HCT116 (cell line): ENCODE data around the gene BAX.

Experiments used
- CBX3 ChIP-seq: IDR thresholded peaks from 2 replicates; pipeline ENCODE4 v1.6.1; 2012; ENCODE audit warnings: low read depth
- CTCF ChIP-seq, 3 experiments: fragments of 200-600 bp in 1 of 3; sonication (generic) in 1 of 3; IDR thresholded peaks in 2 of 3; conservative IDR thresholded peaks in 1 of 3; 2 replicates each; pipeline ENCODE4 v1.5.1; 2012 to 2017; ENCODE audit warnings: low read depth in 2 of 3, low read length in 2 of 3, antibody characterized with exemption in 1 of 3, borderline replicate concordance in 1 of 3, control low read depth in 1 of 3, mild to moderate bottlenecking in 1 of 3, mixed read lengths in 1 of 3, mixed run types in 1 of 3, moderate library complexity in 1 of 3; ENCODE audit not compliant: insufficient read depth in 1 of 3
- ELF1 ChIP-seq: IDR thresholded peaks from 2 replicates; pipeline ENCODE4 v1.6.1; 2012; ENCODE audit warnings: low read depth, borderline replicate concordance
- EZH2 ChIP-seq: fragments of 200-600 bp; sonication (generic); IDR thresholded peaks from 2 replicates; pipeline ENCODE4 v1.6.1; 2017; ENCODE audit warnings: antibody characterized with exemption, mixed run types
- EZH2phosphoT487 ChIP-seq: fragments of 200-600 bp; IDR thresholded peaks from 2 replicates; pipeline ENCODE4 v1.6.1; 2018; ENCODE audit warnings: antibody characterized with exemption, borderline replicate concordance
- JUND ChIP-seq: IDR thresholded peaks from 2 replicates; pipeline ENCODE4 v1.6.1; 2012
- MAX ChIP-seq: IDR thresholded peaks from 2 replicates; pipeline ENCODE4 v1.6.1; 2012
- POLR2A ChIP-seq: IDR thresholded peaks from 2 replicates; pipeline ENCODE4 v1.7.0; 2011; ENCODE audit warnings: borderline replicate concordance; ENCODE audit not compliant: insufficient read depth, insufficient read length; ENCODE audit errors: extremely low read depth
- POLR2AphosphoS5 ChIP-seq: IDR thresholded peaks from 2 replicates; pipeline ENCODE4 v1.6.1; 2011; ENCODE audit warnings: mild to moderate bottlenecking, low read depth, low read length, moderate library complexity
- SP1 ChIP-seq: IDR thresholded peaks from 2 replicates; pipeline ENCODE4 v1.6.1; 2012; ENCODE audit warnings: low read depth
- TCF7L2 ChIP-seq: IDR thresholded peaks from 2 replicates; pipeline ENCODE4 v1.7.0; 2011; ENCODE audit warnings: borderline replicate concordance, inconsistent platforms; ENCODE audit not compliant: insufficient read depth, insufficient read length; ENCODE audit errors: extremely low read depth
- YY1 ChIP-seq: IDR thresholded peaks from 2 replicates; pipeline ENCODE4 v1.6.1; 2011; ENCODE audit warnings: low read length, low read depth, moderate library complexity, mild to moderate bottlenecking; ENCODE audit not compliant: insufficient replicate concordance; ENCODE audit errors: extremely low read depth
- ZBTB33 ChIP-seq: IDR thresholded peaks from 2 replicates; pipeline ENCODE4 v1.6.1; 2011; ENCODE audit warnings: mild to moderate bottlenecking, low read length, moderate library complexity; ENCODE audit not compliant: insufficient replicate concordance; ENCODE audit errors: extremely low read depth

GRCh38 chr19:48933382-48933932 lies 21.2 kb upstream of the BAX start, which contains the start of gene DHDH:
- TF ChIP-seq POLR2AphosphoS5, result peak; percentile 96
- peak; percentile 85 for TF ChIP-seq POLR2A
- no peak for TF ChIP-seq CTCF (IDR thresholded peaks at IDR 0.05 in 2 of 3, conservative IDR thresholded peaks at IDR 0.05 in 1 of 3; ENCODE audit: borderline replicate concordance in 1 of 3, insufficient read depth in 1 of 3, low read depth in 2 of 3, low read length in 2 of 3)
- peak; percentile 55 for TF ChIP-seq SP1
- no peak for TF ChIP-seq EZH2phosphoT487
- peak; percentile 22 for TF ChIP-seq ZBTB33
- TF ChIP-seq CBX3, result no peak
- TF ChIP-seq JUND, result no peak
- TF ChIP-seq MAX, result peak; percentile 23; the same call in 1 of the 2 replicates
- TF ChIP-seq TCF7L2, result peak; percentile 59
- no peak for TF ChIP-seq ELF1
- TF ChIP-seq YY1, result no peak
- no peak for TF ChIP-seq EZH2
